NCI-H2227 (cell line): ENCODE results near the gene RAI1.
"Not testable (repeated sequence)": the region's sequence is repeated elsewhere in the genome, so short reads cannot be mapped to it uniquely, and the experiment has no call there.

Experiments
- DNase-seq: peaks from one replicate; lab custom pipeline; 2025; ENCODE audit not compliant: unreplicated experiment; lab: John Stamatoyannopoulos, UW

Gene RAI1

GRCh38 chr17:17795946-17796786 lies 114.9 kb downstream of the RAI1 start:
- DNase-seq, result no peak

GRCh38 chr17:17796787-17797061 lies 115.5 kb downstream of the RAI1 start:
- no peak for DNase-seq

- no peak for DNase-seq
Measured at GRCh38 chr17:17797119-17797809, 116.0 kb downstream of the RAI1 start.

GRCh38 chr17:17798010-17798556 lies 116.8 kb downstream of the RAI1 start:
- no peak for DNase-seq

- no peak for DNase-seq
Measured at GRCh38 chr17:17798573-17799255, 117.5 kb downstream of the RAI1 start.

- DNase-seq, result no peak
Measured at GRCh38 chr17:17800504-17801021, 119.3 kb downstream of the RAI1 start.

DNA sequence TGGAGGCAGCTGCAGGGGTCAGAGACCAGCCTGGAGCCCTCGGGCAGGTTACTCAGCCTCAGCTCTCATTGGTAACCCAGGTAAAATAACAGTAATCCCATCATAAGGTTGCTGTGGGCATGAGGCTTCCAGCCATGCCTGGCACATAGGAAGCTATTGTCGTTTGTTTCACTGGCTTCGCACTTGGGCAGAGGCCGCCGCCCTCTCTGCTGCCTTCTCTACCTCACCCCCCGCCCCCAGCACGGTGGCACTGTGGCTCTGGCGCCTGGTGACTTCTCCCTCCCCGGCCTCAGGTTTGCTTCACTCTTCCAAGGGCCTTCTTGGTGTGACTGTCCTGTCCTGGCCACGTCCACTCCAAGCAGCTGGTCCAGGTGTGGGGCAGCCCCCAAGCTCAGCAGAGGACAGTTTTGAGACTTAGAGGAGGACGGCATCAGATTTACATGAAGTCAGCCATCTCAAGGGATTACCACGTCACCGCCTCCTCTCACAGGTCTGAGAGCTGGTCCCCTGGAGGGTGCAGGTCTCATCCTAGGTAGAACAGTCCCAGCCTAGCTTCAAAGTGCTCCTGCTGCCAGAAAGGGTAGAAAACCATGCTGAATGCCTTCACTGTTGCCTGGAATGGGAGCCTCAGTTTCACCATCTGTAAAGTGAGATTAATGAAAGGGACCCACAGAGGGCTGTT lies 120.7 kb downstream of the RAI1 start:
- no peak for DNase-seq

DNA sequence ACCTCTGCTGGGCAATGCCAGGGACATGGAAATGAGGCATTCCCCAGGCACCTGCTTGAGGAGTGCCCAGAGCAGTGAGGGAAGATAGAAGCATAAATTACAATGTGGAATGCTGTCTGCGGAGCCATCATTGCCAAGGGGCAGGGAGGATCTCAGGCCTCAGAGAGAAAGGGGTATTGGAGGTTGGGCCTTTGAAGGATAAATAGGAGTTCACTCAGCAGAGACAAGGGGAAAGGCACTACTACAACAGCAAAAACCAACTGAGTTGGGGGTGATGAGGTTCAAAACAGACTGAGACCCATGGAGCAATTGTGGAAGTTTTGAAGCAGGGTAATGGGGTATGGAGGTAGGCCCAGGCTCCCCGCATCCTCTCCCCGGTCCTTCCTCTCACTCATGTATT lies 122.7 kb downstream of the RAI1 start:
- no peak for DNase-seq

DNA sequence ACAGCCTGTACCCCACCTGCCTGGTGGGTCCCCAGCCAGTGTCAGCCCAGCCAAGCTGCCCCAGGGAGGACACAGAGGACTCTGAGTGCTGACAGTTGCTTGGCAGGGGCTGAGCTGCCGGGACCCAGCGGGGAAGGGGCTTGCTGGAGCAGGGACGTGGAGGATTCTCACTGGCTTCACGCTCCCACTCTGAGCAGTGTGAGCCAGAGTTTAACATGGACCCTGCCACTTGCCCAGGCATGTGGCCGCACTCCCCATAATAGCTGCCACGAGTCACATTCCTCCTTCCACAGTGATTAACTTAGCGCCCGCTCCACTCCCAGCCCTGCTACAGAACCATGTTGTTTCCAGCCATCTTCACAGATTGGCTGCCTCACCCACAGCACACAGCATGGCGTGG lies 124.3 kb downstream of the RAI1 start:
- no peak for DNase-seq

GRCh38 chr17:17806035-17806434 lies 124.8 kb downstream of the RAI1 start:
- no peak for DNase-seq

DNA sequence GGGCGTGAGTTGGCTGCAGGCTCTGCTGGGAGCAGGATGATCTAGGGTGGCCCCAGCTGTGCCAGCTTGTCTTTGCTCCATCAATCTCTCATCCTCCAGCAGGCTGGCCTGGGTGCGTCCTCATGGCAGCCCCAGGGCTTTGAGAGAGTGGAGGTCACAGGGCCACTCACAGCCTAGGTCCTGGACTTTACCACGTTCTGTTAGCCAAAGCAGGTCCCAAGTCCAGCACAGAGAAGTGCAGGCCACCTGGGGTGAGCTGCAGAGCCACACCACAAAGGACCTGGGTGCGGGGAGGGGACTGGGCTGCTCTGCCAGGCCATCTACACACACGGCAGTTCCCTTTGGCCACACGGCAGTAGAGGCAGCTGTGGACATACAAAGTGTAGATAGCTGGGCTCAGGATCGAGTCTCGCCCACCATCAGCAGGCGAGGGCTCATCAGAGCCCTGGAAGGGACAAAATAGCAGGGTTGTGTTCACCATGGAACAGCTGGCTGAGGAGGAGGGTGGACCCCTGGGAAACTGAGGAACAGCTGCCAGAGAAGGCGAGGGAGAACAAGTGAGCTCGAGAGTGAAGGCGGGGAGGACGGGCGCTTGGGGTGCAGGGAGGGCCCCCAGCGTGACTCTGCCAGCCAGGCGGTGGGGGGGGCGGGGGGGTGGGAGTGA lies 125.5 kb downstream of the RAI1 start:
- DNase-seq, result no peak

DNA sequence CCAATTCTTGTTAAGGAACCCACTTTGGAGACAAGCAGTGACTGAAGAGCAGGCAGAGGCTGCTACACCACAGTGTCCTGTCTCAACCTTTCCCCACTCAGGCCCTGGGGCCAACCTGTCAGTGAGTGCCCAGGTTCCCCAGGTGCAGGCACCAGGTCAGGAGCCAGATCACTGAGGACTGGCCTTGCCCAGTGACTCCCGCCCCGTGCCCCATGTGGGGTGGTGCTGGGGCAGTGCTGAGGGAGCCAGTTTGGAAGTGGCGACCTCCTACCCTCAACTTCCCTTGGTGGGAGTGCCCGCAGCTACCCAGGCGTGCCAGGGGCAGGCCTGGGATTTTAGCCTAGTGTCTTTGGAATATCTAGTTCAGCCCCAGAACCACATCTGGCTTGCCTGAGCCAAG lies 126.2 kb downstream of the RAI1 start:
- DNase-seq, result no peak

DNA sequence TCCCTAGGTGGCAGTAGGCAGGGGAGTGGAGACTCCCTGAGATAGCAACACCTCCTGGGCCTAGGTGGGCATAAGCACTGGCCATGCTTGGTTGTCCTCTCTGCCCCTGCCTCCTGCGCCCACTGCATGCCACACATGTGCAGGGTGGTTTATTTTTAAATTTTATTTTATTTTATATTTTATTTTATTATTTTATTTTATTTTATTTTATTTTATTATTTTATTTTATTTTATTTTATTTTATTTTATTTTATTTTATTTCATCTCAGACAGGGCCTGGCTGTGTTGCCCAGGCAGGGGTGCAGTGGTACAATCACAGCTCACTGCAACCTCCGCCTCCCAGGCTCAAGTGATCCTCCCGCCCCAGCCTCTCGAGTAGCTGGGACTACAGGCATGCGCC lies 126.9 kb downstream of the RAI1 start:
- DNase-seq, result not testable (repeated sequence)

DNA sequence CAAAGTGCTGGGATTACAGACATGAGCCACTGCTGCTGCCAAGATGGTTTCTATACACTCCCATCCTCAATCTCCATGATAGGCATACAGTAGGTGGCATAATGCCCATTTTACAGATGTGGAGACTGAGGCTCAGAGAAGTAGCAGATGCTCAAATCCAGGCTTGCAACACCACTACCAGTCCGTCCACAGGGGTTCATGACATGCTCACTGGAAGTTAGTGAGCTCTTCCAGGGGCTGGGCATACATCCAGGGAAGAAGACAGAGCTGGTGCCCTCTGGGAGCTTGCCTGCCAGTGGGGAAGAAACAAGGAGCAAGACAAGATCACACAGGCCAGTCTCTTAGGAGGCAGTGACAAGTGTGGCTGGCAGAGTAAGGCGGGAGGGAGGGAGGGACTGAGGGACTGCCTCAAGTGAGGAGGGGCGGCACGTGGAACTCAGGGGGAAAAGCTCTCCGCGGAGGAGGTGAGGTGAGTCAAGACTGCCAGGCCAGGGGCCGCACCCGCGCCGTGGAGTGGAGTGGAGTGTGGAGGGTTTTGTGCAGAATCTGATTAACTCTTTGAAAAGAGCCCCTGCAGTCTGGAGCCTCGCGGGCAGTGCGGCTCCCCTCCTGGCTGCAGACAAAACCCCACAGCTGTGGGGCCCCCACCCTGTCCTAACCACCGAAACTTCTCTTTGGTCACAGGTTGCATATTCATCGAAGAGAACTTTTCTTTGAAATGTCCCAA lies 127.6 kb downstream of the RAI1 start:
- DNase-seq, result no peak

GRCh38 chr17:17809531-17810083 lies 128.3 kb downstream of the RAI1 start:
- no peak for DNase-seq

- DNase-seq, result no peak
Measured at GRCh38 chr17:17810084-17810894, 129.0 kb downstream of the RAI1 start.

- DNase-seq, result no peak
Measured at GRCh38 chr17:17810895-17811248, 129.6 kb downstream of the RAI1 start.

- DNase-seq, result no peak
Measured at GRCh38 chr17:17811381-17812210, 130.3 kb downstream of the RAI1 start.
